GM12891 (cell line): Measurements from ENCODE around the gene GPS2. TPM values are rescaled to one million over a fixed set of nuclear protein-coding genes. Genes with fewer than 3 reads are reported as not detected.

ENCODE experiments used
- DNase-seq: peaks from one replicate; pipeline ENCODE4 v3.0.0; 2011; ENCODE audit warnings: low spot score; ENCODE audit not compliant: insufficient read length
- FAIRE-seq: peaks from 2 replicates; lab custom pipeline; 2011; peaks lifted over from hg19 to GRCh38; lab: Jason Lieb, UNC
- PAX5 ChIP-seq: IDR thresholded peaks from 2 replicates; pipeline ENCODE4 v1.6.1; 2011; ENCODE audit warnings: low read length, moderate library complexity, mild to moderate bottlenecking; ENCODE audit not compliant: insufficient read depth, severe bottlenecking
- POLR2A ChIP-seq: IDR thresholded peaks from 2 replicates; pipeline ENCODE4 v1.6.1; 2011; ENCODE audit warnings: low read depth, low read length, control low read depth
- POLR2AphosphoS5 ChIP-seq: IDR thresholded peaks from 2 replicates; pipeline ENCODE4 v1.6.1; 2011; ENCODE audit warnings: low read depth, low read length, control low read depth
- POU2F2 ChIP-seq: IDR thresholded peaks from 2 replicates; pipeline ENCODE4 v1.6.1; 2011; ENCODE audit warnings: low read depth, mild to moderate bottlenecking, control low read depth, low read length, moderate library complexity
- SPI1 ChIP-seq: IDR thresholded peaks from 2 replicates; pipeline ENCODE4 v1.6.1; 2011; ENCODE audit warnings: low read depth, low read length, control low read depth
- TAF1 ChIP-seq: IDR thresholded peaks from 2 replicates; pipeline ENCODE4 v1.6.1; 2011; ENCODE audit warnings: low read depth, low read length, control low read depth
- polyA plus RNA-seq: library from polyadenylated mRNA; unstranded; fragments of >200 nt; gene quantifications from one replicate; pipeline ENCODE4 v1.2.1, GENCODE V29; 2012; ENCODE audit warnings: low read depth, missing spikeins, inconsistent platforms; ENCODE audit not compliant: missing spikeins

GPS2 gene, protein sequence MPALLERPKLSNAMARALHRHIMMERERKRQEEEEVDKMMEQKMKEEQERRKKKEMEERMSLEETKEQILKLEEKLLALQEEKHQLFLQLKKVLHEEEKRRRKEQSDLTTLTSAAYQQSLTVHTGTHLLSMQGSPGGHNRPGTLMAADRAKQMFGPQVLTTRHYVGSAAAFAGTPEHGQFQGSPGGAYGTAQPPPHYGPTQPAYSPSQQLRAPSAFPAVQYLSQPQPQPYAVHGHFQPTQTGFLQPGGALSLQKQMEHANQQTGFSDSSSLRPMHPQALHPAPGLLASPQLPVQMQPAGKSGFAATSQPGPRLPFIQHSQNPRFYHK
- 44.8 TPM for polyA plus RNA-seq

DNA sequence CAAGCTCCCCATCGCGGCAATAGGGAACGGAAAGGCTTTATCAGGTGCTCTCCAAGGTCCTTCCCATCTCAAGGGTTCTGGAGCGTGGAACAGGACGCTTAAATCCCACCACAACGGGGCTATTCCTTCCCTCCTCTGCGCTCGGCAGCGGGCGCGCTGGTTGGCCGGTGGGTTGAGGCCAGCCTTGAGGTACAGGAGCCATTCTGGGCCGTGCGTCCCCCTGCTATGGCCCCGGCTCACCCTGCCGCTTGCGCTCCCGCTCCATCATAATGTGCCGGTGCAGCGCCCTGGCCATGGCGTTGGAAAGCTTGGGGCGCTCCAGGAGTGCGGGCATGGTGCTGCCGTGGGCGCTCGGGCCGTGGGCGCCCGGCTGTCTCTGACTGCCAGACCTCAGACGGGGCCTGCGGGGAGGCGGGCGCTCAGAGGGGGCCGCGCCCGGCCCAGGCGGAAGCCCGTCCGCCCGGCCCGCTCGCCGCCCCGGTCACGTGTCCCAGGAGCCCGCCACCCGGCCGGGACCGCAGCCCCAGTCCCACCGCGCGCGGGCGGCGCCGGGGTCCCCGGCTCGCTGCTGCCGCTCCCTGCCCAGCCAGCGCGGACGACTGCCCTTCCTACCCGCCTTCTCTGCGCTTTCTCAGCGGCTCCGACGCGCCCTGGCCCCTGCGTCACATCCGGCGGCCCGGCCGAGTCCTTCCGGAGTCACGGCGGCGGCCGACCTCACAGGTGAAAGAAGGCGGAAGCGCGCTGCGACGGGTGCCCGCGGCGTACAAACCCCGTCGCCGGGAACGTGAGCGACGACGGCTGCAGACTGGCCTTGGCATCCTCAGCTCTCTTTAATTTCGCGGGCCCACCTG is at the start of gene GPS2:
GPS2 (minus strand) TSS at position 642 of the 851 bp plus-strand sequence; CDS start at position 334, 308 bp downstream.
- no peak for TF ChIP-seq POLR2AphosphoS5
- TF ChIP-seq TAF1 = peak; percentile 73
- no peak for TF ChIP-seq POU2F2
- TF ChIP-seq SPI1 = peak; percentile 38; the same call in 1 of the 2 replicates
- TF ChIP-seq PAX5 = peak; percentile 9
- peak; percentile 75 for TF ChIP-seq POLR2A
- DNase-seq = peak; percentile 99
- FAIRE-seq = peak; percentile 99

DNA sequence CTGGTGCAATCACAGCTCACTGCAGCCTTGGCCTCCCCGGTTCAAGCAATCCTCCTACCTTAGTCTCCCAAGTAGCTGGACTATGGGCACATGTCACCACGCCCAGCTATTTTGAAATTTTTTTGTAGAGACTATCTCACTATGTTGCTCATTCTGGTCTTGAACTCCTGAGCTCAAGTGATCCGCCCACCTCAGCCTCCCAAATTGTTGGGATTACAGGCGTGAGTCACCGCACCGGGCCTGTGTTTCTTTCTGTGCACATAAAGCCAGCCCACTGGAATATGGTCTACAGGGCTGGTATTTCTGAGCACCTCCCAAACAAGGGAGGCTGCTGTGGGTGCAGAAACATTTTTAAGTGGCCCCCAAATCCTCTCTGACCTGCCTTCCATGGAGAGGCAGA is 48.2 kb upstream of the GPS2 start:
- no peak for FAIRE-seq
- DNase-seq = no peak
- TF ChIP-seq POU2F2 (no peak), POLR2A (no peak), POLR2AphosphoS5 (no peak), TAF1 (no peak), SPI1 (no peak), PAX5 (no peak)

DNA sequence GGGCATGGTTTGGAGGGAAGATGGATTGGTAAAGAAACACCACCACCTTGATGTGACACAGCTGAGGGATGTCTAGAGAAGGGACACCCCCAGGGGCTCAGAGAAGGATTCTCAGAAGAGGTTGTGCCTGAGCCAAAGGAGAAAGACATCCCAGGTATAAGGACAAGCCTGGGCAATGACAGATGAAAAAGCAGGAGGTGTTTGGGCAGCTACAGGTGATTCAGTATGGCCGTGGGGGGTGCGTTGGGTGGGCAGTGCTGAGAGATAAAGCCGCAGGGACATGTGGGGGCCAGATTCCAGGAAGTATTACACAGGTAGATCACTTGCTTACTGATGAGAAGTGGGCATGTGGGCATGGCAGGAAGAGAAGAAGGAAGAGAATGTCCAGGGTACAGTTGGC is 46.7 kb upstream of the GPS2 start:
- TF ChIP-seq PAX5 (no peak), POLR2A (no peak), POLR2AphosphoS5 (no peak), POU2F2 (no peak), SPI1 (no peak), TAF1 (no peak)
- DNase-seq = no peak
- no peak for FAIRE-seq

DNA sequence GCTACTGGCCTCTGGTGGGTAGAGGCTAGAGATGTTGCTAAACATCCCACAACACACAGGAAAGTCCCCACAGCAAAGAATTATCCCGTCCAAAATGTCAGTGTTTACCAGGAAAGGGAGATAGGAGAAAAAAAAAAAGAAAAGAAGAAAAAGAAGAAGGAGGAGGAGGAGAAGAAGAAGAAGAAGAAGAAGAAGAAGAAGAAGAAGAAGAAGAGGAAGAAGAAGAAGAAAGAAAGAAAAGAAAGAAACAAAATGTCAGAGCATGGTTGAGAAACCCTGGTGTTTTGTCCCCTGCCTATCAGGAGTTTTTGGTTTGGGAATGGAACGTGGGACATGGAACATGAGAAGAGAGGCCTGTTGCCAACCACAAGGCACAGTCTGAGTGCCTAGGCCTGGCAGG is 42.2 kb upstream of the GPS2 start:
- no peak for FAIRE-seq
- no peak for DNase-seq
- TF ChIP-seq SPI1 = no peak

DNA sequence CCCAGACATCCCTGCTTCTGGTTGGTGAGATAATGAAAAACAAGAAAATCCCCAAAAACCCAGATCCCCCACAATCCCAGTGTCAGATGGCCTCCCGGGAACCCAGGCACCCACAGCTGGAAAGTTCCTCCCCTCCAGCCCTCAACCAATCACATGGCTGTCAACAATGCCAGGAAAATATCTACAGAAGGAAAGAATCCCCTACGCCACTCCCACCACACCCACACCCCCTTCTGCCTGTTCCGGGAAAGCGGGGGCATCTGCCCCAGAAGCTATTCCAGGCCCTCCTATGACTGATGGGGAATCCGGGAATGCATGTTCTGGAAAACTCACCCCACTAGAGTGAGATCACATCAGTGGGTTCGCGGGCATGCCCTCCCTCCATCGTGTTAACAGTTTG is 41.6 kb upstream of the GPS2 start:
- no peak for FAIRE-seq
- no peak for DNase-seq
- no peak for TF ChIP-seq POLR2AphosphoS5
- no peak for TF ChIP-seq TAF1
- no peak for TF ChIP-seq SPI1
- TF ChIP-seq PAX5 = no peak
- no peak for TF ChIP-seq POLR2A
- TF ChIP-seq POU2F2 = no peak

DNA sequence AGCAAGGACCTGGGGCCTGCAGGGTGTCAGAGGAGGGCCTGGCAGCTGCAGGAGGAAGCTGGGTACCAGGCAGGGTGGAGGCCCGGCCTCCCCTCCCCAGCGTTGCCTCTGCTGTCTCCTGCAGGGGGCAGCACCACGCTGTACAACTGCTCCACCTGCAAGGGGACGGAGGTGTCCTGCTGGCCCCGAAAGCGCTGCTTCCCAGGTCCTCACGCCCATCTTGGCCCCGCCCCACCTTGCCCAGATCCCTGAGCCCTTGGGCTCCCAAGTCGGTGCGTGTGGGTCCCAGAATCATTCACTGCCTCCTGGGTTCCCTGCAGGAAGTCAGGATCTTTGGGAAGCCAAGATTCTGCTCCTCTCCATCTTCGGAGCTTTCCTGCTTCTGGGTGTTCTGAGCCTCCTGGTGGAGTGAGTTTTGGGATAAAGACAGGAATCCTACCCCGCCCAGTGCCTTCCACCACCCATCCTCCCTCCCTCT is 41.0 kb upstream of the GPS2 start:
- peak; percentile 83 for DNase-seq
- peak; percentile 99 for FAIRE-seq
- no peak for TF ChIP-seq POU2F2
- TF ChIP-seq PAX5 = no peak
- TF ChIP-seq POLR2AphosphoS5 = no peak
- TF ChIP-seq SPI1 = peak; percentile 5; the same call in 1 of the 2 replicates

DNA sequence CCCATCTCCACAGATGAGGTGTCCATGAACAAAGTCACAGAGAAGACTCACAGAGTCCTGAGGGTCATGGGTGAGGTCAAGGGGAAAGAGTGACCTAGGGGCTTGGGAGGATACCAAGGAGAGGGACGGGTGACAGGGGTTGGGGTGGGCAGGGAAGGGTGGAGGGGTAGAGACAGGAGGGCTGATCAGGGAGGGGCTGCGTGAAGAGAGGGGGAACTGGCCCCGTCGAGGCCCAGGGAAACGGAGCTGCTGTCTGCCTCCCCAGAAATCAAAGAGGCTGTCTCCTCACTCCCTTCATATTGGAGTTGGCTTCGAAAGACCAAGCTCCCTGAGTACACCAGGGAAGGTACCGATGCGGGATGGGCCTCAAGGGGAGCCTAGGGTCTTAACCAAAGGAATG is 40.4 kb upstream of the GPS2 start:
- FAIRE-seq (no peak), DNase-seq (no peak)
- TF ChIP-seq POLR2AphosphoS5 = no peak
- no peak for TF ChIP-seq POLR2A
- TF ChIP-seq TAF1 = no peak
- TF ChIP-seq PAX5 = no peak
- TF ChIP-seq POU2F2 = no peak
- no peak for TF ChIP-seq SPI1

DNA sequence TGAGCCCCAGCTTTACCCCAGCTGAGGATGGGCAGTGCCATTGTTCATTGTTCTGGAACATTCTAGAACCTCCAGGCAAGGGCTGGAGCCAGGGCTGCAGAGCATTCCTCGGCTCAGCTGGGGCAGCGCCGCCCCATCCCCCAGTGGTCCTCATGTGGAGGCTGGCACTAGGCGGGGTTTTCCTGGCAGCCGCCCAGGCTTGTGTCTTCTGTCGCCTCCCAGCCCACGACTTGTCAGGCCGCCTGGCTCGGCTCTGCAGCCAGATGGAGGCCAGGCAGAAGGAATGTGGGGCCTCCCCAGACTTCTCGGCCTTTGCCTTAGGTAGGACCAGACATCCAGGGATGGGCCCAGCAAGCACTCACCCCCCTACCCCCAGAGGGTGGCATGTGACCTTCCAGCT is 39.9 kb upstream of the GPS2 start, which contains the start of gene TMEM95:
TMEM95 (plus strand) TSS at position 104 of the 400 bp plus-strand sequence; CDS start at position 153, 49 bp downstream.
- FAIRE-seq = no peak
- TF ChIP-seq POU2F2 (no peak), PAX5 (no peak), TAF1 (no peak), POLR2A (no peak), POLR2AphosphoS5 (no peak), SPI1 (no peak)
- DNase-seq = no peak

DNA sequence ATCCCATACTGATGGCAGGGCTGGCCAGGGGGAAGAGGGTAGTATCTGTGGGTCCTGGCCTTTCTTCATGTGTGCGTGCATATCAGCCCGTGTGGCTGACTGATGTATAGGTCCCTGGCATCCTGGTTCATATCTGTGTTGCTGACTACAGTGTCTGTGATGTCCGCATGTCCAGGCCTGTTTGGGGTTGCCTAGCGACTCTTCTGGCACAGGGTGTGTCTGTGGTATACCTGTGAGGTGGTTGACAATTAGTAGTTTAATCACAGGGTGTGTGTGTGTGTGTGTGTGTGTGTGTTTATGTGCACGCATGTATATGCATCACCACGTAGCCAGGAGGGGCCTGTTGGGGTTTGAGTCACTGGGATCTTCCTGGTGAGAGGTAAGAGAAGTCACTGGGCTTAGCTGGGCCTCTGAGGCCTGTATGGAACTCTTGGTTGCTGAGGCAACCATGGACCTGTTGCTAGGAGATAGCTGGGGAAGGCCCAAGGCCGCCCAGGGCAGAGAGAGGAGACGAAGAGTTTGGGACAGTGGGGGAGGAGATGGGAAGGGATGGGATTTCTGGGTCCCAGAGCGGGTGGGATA is 39.2 kb upstream of the GPS2 start:
- TF ChIP-seq POU2F2 = peak; percentile 56; the same call in 1 of the 2 replicates
- TF ChIP-seq PAX5 = no peak
- DNase-seq (no peak), FAIRE-seq (peak; percentile 78)
